HG03159 (cell line): ENCODE results near the gene SDHB.
A peak's percentile ranks its signal among the peaks of the same experiment; 100 is the strongest.

Experiments
- ATAC-seq: cut with Tn5 transposase; IDR thresholded peaks from one replicate; pipeline ENCODE4 v1.9.1; 2021; ENCODE audit warnings: mild to moderate bottlenecking, moderate library complexity; ENCODE audit not compliant: unreplicated experiment

SDHB gene

DNA sequence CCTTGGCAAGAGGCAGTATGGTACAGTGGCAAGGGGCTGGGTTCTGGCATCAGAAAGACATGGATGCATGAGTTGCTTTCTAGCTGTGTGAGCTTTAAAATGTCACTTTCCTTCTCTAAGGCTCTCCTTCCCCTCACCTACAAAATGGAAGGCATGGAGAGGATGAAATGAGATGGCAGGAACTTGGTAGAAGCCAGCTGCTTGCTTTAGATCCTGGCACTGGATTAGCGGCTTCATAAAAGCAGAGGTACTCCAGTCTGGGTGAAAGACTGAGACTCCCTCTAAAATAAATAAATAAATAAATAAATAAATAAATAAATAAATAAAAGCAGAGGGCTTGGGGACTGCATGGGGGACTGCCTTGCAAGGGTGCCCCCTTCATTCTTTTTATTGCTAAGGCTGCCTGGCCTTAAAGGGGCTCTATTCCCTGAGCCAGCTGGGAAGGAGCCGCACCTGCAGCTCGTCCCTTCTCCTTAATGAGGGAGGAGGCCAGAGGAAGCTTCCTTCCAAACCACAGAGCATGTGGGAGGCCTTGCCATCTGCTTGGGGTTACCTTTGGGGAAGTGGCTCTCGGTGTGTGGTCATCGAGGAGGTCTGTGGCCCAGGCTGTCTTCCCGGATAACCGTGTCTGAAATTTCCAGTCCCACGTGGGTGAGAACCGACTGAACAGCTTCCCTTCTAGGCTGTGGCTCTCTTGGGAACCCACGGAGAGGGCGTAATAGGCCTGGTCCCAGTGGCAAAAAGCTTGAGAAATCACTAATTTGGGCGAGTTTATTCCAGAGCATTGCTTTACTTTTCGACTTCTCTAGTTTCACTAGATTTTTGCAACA, 40.1 kb downstream of the SDHB start:
- no peak for ATAC-seq

GRCh38 chr1:17012775-17013490, 40.9 kb downstream of the SDHB start:
- no peak for ATAC-seq

- peak; percentile 88 for ATAC-seq
Observed at GRCh38 chr1:17011439-17012307, 42.2 kb downstream of the SDHB start, which contains the start of gene ATP13A2. ATP13A2 (minus strand) TSS chr1:17011928; CDS start chr1:17011738, 190 bp downstream.

GRCh38 chr1:17011092-17011438, 42.8 kb downstream of the SDHB start:
- no peak for ATAC-seq

- ATAC-seq = no peak
Observed at GRCh38 chr1:17009706-17010105, 44.1 kb downstream of the SDHB start.

- ATAC-seq = no peak
Observed at GRCh38 chr1:17008208-17008855, 45.5 kb downstream of the SDHB start.

DNA sequence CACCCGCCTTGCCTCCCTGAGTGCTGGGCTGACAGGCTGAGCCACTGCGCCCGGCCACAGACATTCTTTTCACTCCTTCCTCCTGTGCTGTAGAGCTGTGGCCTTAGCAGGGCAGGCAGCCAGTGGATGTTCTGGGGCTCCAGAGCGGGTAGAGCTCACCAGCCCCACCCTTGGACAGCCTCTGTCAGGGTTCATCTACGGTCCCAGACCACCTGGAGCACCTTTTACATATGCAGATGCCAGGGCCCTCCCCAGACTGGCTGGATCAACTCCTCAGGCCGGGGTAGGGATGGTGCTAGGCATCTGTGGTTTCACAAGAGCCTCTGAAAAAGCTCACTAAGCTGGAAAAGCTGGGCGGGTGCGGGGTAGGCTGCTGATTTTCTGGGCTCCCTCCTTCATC, 46.7 kb downstream of the SDHB start:
- no peak for ATAC-seq

- no peak for ATAC-seq
Observed at GRCh38 chr1:17005365-17005740, 48.5 kb downstream of the SDHB start.

- ATAC-seq = no peak
Observed at GRCh38 chr1:17004466-17005364, 49.1 kb downstream of the SDHB start.

DNA sequence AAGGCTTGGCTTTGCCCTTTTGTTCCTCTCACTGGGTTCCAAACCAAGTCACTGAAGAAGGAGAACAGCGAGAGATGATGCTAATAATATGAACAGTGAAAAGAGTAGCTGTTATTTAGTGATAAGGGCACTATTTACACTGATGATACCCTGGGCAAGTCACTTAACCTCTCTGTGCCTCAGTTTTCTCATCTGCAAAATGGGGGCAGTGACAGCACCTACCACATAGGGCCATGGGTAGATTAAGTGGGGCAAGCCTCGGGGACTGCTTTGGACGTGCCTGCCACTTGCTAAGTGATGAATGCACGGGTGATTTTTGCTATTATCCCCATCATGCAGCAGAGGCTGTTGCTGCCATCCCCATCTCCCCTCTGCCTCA, 51.3 kb downstream of the SDHB start:
- no peak for ATAC-seq

GRCh38 chr1:17001760-17002523, 51.9 kb downstream of the SDHB start:
- no peak for ATAC-seq

GRCh38 chr1:16999863-17000262, 54.0 kb downstream of the SDHB start:
- ATAC-seq = no peak

GRCh38 chr1:16998589-16998988, 55.2 kb downstream of the SDHB start:
- ATAC-seq = no peak

- no peak for ATAC-seq
Observed at GRCh38 chr1:16996845-16997244, 57.0 kb downstream of the SDHB start.

- ATAC-seq = no peak
Observed at GRCh38 chr1:16993521-16994038, 60.3 kb downstream of the SDHB start.

DNA sequence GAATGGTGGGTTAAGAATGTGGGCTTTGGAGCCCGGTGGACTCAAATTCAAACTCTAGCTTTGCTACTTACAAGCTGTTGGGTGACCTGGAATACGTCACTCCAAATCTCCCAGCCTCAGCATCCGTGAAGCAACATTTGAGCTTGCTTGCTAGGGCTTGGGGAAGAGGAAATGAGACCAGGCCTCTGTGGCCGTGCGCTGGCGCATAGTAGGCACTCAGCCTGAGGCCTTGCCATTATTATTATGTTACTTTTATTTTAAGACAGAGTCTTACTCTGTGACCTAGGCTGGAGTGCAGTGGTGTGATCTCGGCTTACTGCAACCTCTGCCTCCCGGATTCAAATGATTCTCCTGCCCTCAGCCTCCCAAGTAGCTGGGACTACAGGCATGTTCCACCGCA, 61.2 kb downstream of the SDHB start:
- ATAC-seq = no peak

DNA sequence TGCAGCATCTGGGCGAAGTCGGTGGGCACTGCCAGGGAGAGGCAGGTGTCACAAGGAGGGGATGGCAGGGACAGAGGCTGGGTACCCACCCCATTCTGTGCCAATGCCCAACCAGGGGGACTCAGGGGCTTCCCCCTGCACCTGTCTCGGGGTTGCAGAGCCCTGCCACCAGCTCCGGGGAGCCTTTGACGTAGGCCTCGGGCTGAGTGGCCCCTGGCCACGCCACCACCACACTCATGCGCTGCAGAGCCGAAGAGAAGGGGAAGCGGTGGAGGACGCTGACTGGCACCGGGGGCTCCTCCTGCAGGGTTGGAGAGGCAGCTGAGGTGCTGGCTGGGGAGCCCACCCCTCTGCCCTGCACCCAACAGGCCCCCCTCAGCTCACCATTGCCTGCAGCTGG, 61.7 kb downstream of the SDHB start:
- ATAC-seq = no peak

- ATAC-seq = no peak
Observed at GRCh38 chr1:16991571-16991970, 62.3 kb downstream of the SDHB start.
